ENCODE measurements around the gene BNC2.

Gene BNC2

DNA sequence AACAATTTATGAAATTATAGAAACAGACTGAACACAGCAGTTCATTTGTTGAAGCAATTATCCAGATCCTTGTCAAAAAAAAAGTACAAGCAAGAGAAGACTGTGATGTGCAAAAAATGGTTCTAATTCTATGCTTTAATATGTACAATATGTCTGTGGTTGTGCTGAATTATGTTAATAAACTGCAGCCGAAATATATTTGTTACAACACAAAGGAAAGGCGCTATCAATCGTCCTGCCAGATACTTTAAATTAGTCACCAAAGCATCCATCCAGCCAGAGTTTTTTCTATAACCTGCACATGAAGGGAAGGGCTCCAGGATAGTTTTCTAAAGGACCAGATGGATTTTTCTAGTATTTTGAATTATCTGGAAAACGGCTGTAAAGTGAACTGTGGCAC is 259.5 kb downstream of the BNC2 start:
- TF ChIP-seq, protein P1, sequence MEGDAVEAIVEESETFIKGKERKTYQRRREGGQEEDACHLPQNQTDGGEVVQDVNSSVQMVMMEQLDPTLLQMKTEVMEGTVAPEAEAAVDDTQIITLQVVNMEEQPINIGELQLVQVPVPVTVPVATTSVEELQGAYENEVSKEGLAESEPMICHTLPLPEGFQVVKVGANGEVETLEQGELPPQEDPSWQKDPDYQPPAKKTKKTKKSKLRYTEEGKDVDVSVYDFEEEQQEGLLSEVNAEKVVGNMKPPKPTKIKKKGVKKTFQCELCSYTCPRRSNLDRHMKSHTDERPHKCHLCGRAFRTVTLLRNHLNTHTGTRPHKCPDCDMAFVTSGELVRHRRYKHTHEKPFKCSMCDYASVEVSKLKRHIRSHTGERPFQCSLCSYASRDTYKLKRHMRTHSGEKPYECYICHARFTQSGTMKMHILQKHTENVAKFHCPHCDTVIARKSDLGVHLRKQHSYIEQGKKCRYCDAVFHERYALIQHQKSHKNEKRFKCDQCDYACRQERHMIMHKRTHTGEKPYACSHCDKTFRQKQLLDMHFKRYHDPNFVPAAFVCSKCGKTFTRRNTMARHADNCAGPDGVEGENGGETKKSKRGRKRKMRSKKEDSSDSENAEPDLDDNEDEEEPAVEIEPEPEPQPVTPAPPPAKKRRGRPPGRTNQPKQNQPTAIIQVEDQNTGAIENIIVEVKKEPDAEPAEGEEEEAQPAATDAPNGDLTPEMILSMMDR (IDR thresholded peaks at IDR 0.05; ENCODE audit: low read depth, low read length): no peak
- DNase-seq (ENCODE audit: extremely low read depth, low read depth): peak; percentile 24

DNA sequence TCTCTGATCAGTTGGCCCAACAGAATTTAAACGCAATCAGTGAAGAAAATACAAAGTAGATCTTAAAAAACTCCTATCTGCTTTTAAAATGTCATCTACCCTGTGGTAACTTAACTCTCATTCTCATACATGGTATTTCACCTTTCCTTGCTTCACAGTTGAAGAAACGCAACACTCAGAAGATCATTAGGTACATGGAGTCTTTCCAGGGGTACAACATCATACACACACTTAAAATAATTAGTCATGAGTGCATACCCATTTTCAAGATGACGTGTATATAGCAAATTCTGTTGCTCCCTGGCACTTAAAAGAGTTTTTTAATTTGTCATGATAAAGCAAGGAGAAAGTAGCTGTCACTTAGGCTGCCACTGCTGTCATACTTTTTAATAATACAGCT is 259.9 kb downstream of the BNC2 start:
- TF ChIP-seq, protein P1 (IDR thresholded peaks at IDR 0.05; ENCODE audit: low read depth, low read length): no peak
- DNase-seq (ENCODE audit: extremely low read depth, low read depth): no peak

DNA sequence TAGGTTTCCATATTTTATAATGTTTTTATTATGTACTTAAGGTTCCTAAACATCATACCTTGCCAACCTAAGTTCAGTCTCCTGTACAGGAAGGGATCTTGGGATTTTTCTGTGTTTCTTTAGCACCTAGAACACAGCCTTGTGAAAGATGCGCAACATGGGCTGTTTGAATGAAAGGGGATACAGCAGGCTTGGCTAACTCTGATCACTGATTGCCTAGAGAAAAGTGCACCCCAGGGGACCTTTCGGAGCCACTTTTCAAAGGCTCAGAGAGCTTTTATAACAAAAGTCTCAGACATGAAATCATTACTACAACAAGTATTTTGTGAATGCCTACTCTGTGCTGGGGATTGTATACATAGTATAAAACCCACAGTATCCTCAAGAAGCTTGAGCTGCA is 261.6 kb downstream of the BNC2 start:
- TF ChIP-seq, protein P1 (IDR thresholded peaks at IDR 0.05; ENCODE audit: low read depth, low read length): no peak
- no peak for DNase-seq (ENCODE audit: extremely low read depth, low read depth)

DNA sequence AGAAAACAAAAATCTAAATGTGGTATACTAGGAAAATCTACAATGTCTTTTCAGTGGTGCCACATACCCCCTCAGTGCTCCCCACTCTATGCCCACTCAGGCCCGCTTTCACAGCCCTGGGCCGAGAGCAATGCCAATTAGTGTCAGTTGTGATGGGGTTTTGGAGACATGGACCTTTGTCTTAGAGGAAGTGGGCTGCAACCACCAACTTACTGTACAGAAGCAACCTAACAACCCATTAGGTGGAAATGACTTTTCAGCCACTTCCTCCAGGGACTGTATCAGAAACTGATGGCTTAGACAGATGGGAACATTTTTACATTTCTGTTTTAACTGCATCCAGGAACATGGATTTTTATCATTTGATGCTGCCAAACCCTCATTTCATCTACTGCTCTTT is 268.0 kb downstream of the BNC2 start:
- TF ChIP-seq, protein P1 (IDR thresholded peaks at IDR 0.05; ENCODE audit: low read depth, low read length): no peak
- no peak for DNase-seq (ENCODE audit: extremely low read depth, low read depth)

- DNase-seq (ENCODE audit: extremely low read depth, low read depth): no peak
- TF ChIP-seq, protein P1 (IDR thresholded peaks at IDR 0.05; ENCODE audit: low read depth, low read length): no peak
Observed at GRCh38 chr9:16601991-16602390, 268.5 kb downstream of the BNC2 start.

DNA sequence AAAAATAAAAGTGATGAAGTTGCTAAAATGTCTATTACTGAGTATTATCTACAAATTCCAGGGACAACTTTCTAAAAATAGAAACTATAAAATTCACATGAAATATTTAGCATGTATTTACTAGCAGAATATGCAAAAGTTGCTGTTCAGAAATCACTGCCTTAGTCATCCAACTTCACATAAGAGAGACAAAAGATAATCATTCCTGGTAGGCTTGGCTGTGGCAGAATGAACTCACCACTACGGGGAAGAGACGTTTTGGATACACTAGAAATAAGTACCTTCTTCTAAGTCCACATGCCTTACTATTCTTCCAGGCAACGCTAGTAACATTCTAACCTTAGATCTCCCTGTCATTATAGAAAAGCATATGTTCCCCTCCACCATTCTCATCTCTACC is 272.2 kb downstream of the BNC2 start:
- DNase-seq (ENCODE audit: extremely low read depth, low read depth): no peak
- TF ChIP-seq, protein P1 (IDR thresholded peaks at IDR 0.05; ENCODE audit: low read depth, low read length): no peak

- no peak for DNase-seq (ENCODE audit: extremely low read depth, low read depth)
- TF ChIP-seq, protein P1 (IDR thresholded peaks at IDR 0.05; ENCODE audit: low read depth, low read length): no peak
Observed at GRCh38 chr9:16597136-16597535, 273.3 kb downstream of the BNC2 start.
